GM21390 (cell line): ENCODE data around the gene KLF11.

Experiments
- ATAC-seq: cut with Tn5 transposase; IDR thresholded peaks from one replicate; pipeline ENCODE4 v1.9.1; 2021; ENCODE audit not compliant: unreplicated experiment

Gene KLF11

DNA sequence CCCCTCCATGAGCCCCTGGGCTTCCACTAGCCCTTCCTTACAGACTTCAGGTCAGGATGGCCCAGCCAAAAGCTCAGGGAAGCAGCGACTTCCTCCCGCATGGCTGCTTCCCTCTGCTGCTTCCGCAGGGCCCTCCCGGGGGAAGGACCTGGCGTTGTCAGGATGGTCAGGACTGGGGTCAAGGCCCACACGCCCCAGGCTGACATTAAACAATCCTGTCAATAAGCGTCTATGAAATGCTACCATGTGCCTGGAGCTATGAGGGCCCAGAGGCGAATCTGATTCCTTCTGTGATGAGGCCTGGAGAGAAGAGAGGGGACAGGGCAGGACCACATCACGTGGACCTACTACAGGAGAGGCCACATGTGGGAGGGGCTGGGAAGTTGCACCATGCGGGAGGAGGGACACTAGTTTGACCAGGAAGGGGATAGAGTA is 19.6 kb downstream of the KLF11 start:
- no peak for ATAC-seq

DNA sequence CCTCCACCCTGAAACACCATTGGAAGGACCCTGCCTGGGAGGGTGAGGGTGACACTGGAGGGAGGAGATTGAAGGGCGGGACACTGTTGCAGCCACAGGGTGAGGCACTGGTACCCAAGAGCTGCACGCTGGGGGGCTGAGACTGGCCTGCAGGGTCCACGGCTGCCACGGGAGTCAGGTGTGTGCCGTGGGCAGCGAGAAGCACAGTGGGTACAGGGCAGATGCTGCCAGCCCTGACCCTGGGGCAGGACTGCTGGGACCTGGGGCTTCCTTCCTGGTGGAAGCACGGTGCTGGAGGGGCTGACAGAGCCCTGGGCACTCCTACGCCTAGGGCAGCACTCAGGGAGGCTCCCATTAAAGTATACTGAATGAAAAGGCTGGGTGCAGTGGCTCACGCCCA is 20.2 kb downstream of the KLF11 start:
- ATAC-seq = no peak

DNA sequence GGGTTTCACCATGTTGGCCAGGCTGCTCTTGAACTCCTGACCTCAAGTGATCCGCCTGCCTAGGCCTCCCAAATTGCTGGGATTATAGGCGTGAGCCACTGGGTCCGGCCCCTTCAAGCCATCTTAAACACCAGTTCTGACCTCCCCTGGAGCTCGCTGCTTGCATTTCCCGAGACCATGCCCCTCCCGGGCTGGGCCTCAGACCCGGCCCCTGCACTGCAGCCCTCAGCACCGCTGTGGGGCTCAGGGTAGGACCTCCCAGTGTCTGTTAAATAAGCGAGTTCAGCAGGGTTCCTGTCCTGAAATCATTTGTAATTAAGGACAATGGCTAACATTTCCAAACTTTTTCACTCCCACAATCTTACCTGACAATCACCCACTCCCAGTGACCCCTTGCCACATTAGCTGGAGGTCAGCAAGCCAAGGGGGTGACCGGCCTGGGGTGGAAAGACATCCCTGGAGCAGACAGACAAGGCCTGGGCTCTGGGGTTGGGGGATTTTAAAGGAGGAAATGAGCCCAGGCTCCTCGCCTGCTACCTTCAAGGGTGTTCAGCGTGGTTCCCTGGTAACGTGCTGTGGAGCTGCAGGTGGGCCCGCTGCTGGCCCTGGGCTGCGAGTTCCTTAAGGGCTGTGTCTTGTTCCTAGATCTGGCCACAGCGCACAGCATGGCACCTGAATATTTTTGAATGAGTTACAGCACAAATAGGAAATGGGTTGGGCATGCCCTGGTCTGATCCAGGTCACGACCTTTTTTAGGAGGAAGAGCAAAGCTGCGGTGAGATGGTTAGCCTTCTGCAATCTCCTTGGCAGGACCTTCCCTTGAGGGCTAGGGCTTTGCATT is 21.8 kb downstream of the KLF11 start:
- no peak for ATAC-seq

DNA sequence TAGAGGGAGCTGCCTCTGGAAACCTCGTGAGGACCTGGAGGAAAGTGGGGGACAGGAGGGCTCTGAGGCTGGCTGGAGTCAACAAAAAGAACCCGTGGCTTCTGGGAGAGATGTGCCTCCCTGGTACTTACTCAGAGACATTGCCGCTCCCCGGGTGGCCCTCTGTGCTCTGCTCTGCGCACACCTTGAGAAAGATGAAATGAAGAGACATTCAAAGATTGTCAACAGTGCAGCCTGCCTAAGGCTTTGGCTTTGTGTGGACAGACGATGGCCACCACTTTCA is 22.4 kb downstream of the KLF11 start:
- no peak for ATAC-seq

DNA sequence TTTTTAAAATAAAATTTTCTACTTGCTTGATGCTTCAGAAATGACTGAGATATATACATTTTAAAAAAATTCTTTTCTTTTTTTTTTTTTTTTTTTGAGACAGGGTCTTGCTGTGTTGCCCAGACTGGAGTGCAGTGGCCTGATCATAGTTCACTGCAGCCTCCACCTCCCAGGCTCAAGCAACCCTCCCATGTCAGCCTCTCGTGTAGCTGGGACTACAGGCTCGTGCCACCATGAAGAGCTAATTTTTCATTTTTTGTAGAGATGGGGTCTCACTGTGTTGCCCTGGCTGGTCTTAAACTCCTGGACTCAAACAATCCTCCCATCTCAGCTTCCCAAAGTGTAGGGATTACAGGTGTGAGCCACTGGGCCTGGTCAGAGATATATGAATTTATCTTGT is 24.0 kb downstream of the KLF11 start:
- ATAC-seq = no peak

DNA sequence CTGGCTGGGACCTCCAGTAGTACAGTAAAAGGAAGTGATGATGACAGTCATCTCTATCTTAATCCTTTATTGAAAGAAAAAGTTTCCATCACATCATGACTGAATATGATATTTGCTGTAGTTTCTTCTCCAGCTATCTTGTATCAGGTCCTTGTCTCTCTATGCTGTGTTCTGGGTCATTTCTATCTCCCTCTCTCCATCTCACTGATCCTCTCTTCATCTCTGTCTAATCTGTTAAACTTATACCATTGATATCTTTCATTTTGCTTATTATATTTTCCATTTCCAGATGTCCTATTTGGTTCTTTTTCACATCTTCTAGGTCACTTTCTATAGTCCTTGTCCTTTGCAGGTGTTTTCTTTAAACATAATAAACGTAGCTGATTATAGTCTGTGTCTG is 24.5 kb downstream of the KLF11 start:
- ATAC-seq = no peak

DNA sequence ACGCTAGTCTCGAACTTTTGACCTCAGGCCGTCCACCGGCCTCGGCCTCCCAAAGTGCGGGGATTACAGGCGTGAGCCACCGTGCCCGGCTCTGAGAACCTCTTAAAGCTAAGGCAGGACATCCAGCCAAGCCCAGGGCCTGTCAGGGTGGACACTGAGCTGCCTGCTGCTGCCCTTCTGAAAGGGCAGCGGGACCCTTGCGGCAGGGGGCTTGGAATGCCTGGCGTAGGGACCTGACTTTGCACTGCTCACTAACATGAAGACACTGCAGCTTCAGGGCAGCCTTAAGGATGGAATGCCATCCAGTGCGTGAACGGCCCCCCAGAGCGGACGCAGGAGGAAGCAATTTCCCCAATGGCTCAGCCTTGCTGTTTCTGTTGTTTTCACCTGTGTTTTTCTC is 27.8 kb downstream of the KLF11 start:
- no peak for ATAC-seq

DNA sequence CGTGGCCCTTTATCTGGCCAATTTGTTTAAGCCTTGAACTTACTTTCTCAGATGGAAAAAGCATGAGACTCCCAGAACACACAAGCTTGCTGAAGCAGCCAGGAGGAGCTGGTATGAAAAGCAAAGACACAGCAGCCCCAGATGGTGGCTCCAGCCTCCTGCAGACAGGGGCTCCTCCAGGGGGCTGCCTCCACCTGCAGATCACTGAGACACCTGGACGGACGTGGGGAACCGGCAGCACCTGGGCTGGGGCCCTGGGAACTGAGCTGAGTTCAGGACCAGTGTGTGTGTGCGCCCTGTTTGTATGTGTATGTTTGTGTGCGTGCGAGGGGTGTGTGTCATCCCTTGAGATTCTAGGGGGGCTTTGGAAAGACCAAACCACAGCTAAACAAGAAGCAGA is 28.2 kb downstream of the KLF11 start:
- no peak for ATAC-seq

DNA sequence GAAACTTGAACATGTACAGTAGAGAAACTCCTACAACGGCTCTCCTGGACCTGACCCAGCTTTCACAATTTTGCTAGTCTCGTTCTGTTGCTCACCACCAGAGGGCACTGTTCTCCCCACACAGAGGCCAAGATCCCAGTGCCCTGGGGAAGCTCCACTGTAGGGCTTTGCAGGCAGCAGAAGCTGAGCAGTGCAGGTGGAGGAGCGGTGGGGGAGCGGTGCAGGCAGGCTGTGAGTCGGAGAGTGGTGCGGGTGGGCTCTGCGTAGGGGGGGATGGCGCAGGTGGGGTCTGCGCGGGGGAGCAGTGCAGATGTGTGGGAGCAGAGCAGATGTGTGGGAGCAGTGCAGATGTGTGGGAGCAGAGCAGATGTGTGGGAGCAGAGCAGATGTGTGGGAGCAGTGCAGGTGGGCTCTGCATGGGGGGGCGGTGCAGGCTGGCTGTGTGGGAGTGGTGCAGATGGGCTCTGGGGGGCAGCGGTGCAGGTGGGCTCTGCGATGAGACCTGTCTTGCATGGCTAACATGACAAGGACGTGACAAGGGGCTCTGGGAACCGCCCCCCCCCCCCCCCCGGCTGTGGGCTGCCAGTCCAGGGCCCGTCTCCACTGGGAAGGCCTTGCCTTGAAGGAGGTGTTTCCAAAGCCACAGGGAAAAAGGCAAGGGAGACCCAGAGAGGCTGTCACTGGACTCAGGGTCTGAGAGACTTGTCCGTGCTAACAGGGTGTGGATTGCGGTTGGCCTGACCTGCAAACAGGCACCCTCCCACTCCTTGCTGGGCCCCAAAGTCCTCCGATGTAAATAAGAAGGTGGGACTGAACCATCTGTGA is 29.5 kb downstream of the KLF11 start:
- ATAC-seq = peak; percentile 93

DNA sequence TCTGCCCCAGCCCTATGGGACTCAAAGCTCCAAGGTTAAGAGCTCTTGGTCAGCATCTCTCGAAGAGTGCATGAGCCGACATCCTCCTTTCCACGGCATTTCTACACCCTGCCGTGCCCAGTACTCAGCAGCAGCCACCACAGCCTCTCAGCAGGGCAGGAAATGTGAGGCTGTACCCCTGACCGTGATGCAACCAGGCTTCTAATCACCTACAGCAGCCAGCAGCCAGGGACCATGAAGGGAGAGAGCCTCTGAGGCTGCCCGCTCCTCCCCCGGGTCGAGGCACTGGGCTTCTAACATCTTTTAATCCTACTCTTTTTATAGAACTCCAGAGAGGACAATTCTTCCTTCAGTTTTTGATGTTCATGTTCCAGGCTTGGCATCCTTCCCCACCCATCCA is 30.4 kb downstream of the KLF11 start:
- ATAC-seq = no peak

DNA sequence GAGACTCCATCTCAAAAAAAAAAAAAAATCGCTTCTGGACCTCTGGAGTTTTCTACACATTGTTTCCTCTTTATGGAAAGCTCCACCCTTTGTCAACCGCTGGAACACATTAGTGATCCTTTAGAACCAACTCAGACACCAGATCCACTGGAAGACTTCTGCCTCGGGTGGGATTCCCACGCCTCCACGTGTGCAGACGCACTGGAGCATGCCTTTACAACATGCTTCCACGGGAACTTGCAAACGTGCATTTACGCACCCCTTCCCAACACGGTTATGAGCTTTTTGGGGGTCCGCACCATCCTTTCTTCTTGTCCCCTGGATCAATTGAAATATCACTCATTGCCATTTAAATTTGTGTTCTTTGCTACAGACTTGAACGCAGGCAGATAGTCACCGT is 31.8 kb downstream of the KLF11 start:
- no peak for ATAC-seq

DNA sequence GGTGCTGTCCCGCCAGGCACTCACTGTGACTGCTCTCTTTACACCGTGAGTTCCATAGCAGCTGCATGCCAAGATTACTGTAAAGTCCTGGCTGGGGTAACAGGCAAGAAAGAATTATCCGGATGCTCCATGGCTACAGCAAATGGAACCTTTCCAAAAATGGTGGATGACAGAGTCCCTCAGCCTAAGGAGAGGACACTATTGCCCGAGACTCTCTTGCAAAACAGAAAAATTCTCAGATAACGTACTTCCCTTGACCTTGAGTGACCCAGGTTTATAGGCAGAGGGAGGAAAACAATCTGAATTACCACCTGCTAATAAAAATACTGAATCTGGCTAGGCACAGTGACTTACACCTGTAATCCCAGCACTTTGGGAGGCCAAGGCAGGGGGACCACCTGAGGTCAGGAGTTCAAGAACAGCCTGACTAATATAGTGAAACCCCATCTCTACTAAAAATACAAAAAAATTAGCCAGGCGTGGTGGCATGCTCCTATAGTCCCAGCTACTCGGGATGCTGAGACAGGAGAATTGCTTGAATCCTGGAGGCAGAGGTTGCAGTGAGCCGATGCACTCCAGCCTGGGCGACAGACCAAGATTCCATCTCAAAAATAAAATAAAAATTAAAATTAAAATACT is 32.3 kb downstream of the KLF11 start:
- ATAC-seq = no peak

DNA sequence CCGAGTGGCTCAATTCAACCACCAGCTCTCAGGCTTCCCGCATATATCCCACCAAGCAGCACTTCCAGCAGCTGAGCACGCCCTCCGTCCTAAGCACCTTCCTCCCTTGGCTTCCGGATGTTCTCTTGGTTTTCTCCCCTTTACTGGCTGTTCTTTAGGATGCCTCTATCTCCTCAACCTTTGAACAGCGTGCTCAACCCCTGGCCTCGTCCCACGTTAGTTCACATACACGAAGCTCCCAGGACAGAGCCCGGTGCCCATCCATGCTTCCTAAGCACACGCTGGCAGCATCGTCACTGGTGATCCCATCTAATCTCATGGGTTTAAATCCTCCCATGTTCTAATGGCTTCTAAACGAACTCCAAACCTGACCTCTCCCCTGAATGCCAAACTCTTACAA is 33.2 kb downstream of the KLF11 start:
- ATAC-seq = no peak

DNA sequence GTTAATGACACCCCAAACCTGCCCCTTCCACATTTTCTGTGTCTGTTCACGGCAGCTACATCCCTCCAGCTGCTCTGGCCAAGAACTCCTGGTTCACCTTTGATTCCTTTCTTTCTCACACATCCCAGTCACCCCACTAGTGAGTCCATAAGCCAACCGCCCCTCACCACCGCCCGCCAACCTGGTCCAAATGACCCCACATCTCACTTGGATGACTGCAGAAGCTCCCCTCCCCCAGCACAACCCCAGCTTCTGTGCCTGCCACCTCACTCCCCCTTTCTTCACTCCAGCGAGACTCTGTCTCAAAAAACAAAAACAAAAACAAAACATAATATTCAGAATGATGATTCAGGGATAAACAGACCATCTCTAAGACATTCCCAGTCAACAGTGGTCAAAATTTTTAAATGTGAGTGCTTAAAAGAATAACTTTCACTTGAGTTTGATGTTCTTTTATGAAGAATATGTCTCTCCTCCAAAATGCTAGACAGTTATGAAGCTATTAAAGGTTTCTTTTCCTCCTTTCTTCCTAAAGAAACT is 33.7 kb downstream of the KLF11 start:
- ATAC-seq = no peak

DNA sequence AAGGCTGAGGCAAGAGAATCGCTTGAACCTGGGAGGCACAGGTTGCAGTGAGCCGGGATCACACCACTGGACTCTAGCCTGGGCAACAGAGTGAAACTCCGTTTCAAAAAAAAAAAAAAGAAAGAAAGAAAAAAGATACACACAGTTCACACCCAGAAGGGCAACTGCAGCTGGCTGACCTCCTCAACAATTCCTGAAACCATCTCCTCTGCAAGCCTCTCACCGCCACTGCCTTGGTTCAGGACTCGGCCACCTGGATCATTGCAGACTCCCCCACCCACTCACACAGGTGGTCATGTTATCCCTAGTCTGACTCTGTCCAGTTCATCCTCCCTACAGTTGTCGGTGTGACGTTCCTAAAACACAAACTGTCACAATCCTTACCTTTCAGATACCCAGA is 34.7 kb downstream of the KLF11 start:
- ATAC-seq = no peak

DNA sequence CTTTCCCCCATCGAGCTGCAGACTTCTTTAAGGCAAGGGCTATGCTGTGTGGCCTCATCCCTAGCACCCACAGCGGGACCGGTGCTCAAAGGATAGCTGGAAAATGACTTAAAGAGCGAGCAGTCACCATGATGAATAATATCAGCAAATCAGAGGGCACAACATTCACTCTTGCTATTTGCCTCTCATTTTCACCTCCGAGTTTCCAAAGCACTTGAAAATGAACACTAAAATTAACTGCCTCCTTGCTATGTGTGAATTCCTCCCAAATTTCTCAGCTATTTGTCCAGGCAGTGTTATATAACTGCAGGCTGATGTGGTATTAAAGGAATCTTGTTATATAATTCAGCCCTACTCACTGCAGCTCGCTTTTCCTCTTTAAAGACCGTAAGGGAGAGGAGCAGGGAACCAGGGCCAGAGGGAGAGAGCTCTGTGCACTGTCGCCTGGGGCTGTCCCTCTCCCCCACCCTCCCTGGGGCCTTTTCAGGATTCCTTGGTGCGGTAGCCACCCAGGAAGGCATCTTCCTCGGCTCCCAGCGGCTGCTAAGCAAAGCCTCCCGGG is 35.4 kb downstream of the KLF11 start:
- ATAC-seq = no peak

DNA sequence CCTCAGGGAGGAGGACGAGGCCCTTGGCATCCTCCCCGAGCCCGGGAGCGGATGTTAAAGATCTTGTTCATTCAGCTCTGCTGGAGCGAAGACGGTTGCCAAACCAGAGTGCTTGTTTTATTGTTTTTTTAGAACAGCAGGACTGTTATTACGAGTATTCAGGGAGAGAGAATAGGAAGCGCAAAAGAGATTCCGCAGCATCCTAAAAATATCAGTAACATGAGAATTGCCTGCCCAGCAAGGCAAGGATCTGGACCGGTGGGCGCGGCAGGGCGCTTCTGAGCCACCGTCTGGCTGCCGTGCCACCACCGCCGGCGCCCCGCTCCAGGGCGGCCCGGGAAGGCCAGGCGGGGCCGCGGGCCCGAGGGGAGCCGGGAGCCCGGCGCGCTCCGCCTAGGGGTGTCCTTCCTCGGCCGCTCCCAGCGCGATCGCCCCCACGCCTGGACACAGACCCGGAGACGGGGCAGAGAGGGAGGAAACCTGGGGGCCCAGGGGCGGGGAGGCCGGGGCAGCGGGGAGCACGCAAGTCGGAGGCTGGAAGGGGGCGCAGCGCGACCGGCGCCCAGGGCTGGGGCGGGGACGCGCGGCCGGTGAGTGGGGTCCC is 36.0 kb downstream of the KLF11 start:
- no peak for ATAC-seq

DNA sequence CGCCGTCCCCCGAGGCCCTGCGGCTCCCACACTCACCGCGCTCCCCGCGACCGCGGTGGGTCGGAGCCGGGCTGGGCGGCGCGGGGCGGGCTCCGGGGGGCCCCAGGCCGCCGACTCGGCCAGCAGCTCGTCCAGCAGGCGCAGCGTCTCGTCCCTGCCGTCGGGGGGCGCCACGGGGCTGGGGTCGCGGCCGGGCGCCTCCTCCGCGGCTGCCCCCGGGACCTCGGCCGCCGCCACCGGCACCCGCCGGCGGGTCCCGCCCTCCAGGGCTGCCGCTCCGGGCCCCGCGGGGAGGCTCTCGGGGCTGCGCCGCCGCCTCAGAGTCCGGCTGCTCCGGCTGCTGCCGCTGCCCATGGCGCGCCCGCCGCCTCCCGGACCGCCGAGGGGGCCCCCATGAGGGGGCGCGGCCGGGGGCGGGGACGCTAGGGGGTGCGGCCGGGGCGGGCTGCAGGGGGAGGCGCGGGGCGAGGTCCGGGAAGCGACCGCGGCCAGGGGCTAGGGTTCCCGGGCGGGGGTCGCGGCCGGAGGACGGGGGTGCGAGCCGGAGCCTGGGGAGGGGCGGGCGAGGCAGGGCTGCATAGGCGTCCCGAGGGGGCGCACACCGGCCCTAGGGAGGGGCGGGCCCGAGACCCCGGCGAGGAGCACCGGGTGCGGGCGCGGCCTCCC is 36.7 kb downstream of the KLF11 start, which contains the start of gene CYS1:
Gene CYS1, minus strand, starts transcription at position 542 of the 666 bp plus-strand sequence. Its CDS starts 188 bp downstream, at position 354.
- ATAC-seq = no peak

DNA sequence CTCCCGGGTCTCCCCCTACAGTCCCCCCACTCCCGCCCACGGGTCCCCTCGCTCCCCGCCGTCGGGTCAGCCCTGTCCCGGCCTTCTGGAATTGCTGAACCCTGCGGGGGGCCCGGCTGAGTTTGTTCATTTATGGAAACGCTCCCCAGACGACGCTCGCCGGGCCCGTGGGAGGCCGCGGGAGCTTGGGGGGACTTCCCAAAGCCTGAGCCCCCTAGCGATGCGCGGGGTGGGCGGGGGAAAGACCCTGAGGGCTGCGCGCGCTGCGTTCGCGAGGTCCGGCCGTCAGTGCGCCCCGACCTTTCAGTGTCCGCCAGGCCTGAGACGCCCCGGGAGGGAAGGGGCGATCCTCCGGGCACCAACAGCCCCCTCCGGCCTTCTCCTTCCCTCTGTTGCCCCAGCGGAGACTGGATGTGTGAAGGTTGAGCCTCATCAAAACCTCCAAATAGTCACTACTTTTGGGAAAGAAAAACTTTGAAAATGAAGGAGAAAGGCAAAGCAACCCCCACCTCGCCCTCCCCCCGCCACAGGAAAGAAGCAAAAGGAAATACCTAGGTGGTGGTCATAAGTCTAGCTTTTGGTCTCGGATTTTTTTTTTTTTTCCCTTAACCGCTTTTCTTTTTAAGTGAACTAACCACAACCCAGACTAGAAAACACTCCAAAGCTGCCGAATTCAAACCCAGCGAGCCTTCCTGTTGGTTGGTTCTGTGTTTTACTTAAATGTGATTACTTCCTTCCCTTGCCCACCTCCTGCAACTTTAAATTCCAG is 37.4 kb downstream of the KLF11 start:
- no peak for ATAC-seq

DNA sequence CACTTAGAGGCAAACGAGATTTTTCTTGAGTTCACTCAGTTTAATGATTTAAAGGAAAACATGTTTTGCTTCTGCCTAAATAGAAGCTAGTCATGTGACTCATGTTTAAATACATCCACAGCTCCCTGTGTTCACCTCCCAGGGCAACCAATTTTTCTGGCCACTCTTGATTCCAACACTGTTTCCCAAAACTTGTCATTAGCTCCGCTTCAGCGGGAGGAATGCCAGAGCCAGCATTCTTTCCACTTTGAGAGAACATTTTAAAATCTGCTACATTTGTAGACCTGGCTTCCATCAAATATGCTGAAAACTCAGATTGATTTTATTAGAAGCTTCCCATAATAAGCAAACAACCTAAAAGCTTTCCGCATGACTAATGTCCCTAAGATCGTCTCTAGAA is 39.7 kb downstream of the KLF11 start:
- ATAC-seq = no peak
